HL-60 (cell line): Measurements from ENCODE around the gene SPP1.

ENCODE experiments used
- POLR2AphosphoS5 ChIP-seq: IDR thresholded peaks from 2 replicates; pipeline ENCODE4 v1.6.1; 2012; ENCODE audit warnings: low read depth
- TF ChIP-seq, protein P1 (sequence below): IDR thresholded peaks from one replicate; pipeline ENCODE4 v1.5.1; 2011; ENCODE audit warnings: low read length, control low read depth, inconsistent platforms; ENCODE audit not compliant: insufficient read depth
- TF ChIP-seq, protein P2 (sequence below): IDR thresholded peaks from 2 replicates; pipeline ENCODE4 v1.6.1; 2012; ENCODE audit warnings: low read depth; ENCODE audit not compliant: insufficient replicate concordance

DNA sequence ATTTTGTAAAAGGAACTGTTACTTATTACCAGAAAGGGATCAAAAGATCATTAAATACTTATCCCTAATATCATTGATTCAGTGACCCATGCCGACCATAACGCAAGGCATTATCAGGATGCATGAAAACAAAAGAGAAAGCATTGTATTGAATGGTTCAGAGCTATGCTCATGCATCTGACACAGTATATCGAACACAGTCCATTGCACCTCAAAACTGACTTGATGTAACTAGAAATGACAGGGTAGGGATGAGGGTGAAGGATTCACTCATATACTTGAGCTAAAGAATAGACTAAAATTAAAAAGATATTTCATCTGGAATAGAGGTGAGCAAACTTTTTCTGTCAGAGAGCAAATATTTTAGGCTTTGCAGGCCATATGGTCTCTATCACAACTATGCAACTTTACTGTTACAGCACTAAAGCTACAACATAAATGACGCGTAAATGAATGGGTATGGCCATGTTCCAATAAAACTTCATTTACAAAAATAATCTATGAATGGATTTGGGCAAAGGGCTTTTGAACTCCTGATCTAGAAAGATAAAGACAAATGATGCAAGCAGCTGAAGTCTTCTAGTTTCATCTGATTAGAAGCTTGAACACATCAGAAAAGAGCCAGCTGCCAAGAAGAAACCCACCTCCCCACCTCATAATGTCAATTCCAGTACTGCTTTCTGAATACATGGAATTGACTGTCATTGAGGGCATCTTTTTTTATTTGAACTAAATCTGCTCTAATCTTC is 12.9 kb upstream of the SPP1 start:
- TF ChIP-seq, protein P1, sequence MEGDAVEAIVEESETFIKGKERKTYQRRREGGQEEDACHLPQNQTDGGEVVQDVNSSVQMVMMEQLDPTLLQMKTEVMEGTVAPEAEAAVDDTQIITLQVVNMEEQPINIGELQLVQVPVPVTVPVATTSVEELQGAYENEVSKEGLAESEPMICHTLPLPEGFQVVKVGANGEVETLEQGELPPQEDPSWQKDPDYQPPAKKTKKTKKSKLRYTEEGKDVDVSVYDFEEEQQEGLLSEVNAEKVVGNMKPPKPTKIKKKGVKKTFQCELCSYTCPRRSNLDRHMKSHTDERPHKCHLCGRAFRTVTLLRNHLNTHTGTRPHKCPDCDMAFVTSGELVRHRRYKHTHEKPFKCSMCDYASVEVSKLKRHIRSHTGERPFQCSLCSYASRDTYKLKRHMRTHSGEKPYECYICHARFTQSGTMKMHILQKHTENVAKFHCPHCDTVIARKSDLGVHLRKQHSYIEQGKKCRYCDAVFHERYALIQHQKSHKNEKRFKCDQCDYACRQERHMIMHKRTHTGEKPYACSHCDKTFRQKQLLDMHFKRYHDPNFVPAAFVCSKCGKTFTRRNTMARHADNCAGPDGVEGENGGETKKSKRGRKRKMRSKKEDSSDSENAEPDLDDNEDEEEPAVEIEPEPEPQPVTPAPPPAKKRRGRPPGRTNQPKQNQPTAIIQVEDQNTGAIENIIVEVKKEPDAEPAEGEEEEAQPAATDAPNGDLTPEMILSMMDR, result no peak
- no peak for TF ChIP-seq POLR2AphosphoS5
- TF ChIP-seq, protein P2, sequence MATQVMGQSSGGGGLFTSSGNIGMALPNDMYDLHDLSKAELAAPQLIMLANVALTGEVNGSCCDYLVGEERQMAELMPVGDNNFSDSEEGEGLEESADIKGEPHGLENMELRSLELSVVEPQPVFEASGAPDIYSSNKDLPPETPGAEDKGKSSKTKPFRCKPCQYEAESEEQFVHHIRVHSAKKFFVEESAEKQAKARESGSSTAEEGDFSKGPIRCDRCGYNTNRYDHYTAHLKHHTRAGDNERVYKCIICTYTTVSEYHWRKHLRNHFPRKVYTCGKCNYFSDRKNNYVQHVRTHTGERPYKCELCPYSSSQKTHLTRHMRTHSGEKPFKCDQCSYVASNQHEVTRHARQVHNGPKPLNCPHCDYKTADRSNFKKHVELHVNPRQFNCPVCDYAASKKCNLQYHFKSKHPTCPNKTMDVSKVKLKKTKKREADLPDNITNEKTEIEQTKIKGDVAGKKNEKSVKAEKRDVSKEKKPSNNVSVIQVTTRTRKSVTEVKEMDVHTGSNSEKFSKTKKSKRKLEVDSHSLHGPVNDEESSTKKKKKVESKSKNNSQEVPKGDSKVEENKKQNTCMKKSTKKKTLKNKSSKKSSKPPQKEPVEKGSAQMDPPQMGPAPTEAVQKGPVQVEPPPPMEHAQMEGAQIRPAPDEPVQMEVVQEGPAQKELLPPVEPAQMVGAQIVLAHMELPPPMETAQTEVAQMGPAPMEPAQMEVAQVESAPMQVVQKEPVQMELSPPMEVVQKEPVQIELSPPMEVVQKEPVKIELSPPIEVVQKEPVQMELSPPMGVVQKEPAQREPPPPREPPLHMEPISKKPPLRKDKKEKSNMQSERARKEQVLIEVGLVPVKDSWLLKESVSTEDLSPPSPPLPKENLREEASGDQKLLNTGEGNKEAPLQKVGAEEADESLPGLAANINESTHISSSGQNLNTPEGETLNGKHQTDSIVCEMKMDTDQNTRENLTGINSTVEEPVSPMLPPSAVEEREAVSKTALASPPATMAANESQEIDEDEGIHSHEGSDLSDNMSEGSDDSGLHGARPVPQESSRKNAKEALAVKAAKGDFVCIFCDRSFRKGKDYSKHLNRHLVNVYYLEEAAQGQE, result no peak
